MCF 10A (cell line): ENCODE measurements around the gene PLK2. TPM values are rescaled to one million over a fixed set of nuclear protein-coding genes. Genes with fewer than 3 reads are reported as not detected.
A peak's percentile ranks its signal among the peaks of the same experiment; 100 is the strongest.

Experiments
- BruUV-seq: library from RNA; stranded (reverse); fragments of 400-500 nt; replicated peaks from 2 replicates; lab custom pipeline; 2021; lab: Mats Ljungman, UMichigan
- CTCF ChIA-PET: fragments of 300-600 bp; sonication (Branson Sonifier 250); formaldehyde crosslinking; extraction: SDS; loops from one replicate; lab custom pipeline; 2021; ENCODE audit warnings: antibody characterized with exemption, inconsistent platforms; lab: Yijun Ruan, JAX
- POLR2A ChIA-PET: fragments of 300-600, 350-650 bp; sonication (Branson Sonifier 250); formaldehyde crosslinking; extraction: SDS; loops from one replicate; lab custom pipeline; 2020; ENCODE audit warnings: antibody characterized with exemption, inconsistent platforms; lab: Yijun Ruan, JAX
- DNase-seq: peaks from one replicate; pipeline ENCODE4 v3.0.0-alpha.2; 2018; ENCODE audit not compliant: unreplicated experiment
- H3K27ac Mint-ChIP-seq: one replicate; pipeline ENCODE4 v1.8.0; 2022; ENCODE audit warnings: mild to moderate bottlenecking, low read depth, mixed read lengths; ENCODE audit not compliant: unreplicated experiment
- H3K27me3 Mint-ChIP-seq: one replicate; pipeline ENCODE4 v1.8.0; 2022; ENCODE audit warnings: mixed read lengths; ENCODE audit not compliant: insufficient read depth, unreplicated experiment
- H3K36me3 Mint-ChIP-seq: one replicate; pipeline ENCODE4 v1.8.0; 2022; ENCODE audit warnings: mild to moderate bottlenecking, moderate library complexity, mixed read lengths; ENCODE audit not compliant: insufficient read depth, unreplicated experiment
- H3K4me1 Mint-ChIP-seq: one replicate; pipeline ENCODE4 v1.8.0; 2022; ENCODE audit warnings: mixed read lengths; ENCODE audit not compliant: insufficient read depth, unreplicated experiment
- H3K4me3 Mint-ChIP-seq: one replicate; pipeline ENCODE4 v1.8.0; 2022; ENCODE audit warnings: mild to moderate bottlenecking, moderate library complexity, mixed read lengths; ENCODE audit not compliant: unreplicated experiment
- H3K9me3 Mint-ChIP-seq: one replicate; pipeline ENCODE4 v1.8.0; 2022; ENCODE audit warnings: mixed read lengths; ENCODE audit not compliant: unreplicated experiment
- intact Hi-C: fragments of 100-400 bp; cut with micrococcal nuclease; formaldehyde crosslinking; loops from 2 replicates; pipeline ENCODE4 v1.14.1; 2022
- total RNA-seq: library from RNA; stranded (reverse); gene quantifications from 2 replicates; pipeline ENCODE4 v1.2.3, GENCODE V29; 2022
- TF ChIP-seq, protein P1 (sequence below): fragments of 200-600 bp; IDR thresholded peaks from one replicate; pipeline ENCODE4 v1.8.0; 2022; ENCODE audit warnings: antibody characterized with exemption, mild to moderate bottlenecking; ENCODE audit not compliant: unreplicated experiment

PLK2 gene
- total RNA-seq, 1 experiment from 2014 or later = 55.1 TPM

DNA sequence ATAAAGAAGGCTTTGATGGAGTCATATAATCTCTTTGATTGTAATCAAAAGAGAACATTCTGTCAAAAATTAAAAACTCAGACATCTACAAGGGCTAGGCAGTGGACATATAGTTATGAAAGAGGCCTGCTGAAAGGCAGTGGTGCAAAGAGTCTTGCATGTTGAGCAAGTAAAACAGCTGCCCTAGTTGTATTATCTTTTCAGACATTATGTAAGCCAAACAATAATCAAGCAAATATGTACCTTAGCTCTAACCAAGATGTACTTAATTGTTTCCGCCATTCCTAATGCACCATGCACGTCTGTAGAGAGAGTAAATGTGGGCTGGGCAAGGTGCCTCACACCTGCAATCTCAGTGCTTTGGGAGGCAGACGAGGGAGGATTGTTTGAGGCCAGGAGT, 45.6 kb upstream of the PLK2 start:
- CTCF ChIA-PET = interaction anchor here (0.7 to 2.9 kb wide), 2 partner anchors 9 to 345 kb away, joined by 3 to 19 read pairs; no protein-coding TSS in a partner anchor
- Mint-ChIP-seq H3K4me1 (no peaks in the 10 kb centered on the region), H3K36me3 (no peaks in the 10 kb centered on the region), H3K4me3 (no peak overlapping the region), H3K9me3 (no peaks in the 10 kb centered on the region), H3K27me3 (peaks cover 94% of the 10 kb centered on the region), H3K27ac (no peak overlapping the region)
- TF ChIP-seq, protein P1, sequence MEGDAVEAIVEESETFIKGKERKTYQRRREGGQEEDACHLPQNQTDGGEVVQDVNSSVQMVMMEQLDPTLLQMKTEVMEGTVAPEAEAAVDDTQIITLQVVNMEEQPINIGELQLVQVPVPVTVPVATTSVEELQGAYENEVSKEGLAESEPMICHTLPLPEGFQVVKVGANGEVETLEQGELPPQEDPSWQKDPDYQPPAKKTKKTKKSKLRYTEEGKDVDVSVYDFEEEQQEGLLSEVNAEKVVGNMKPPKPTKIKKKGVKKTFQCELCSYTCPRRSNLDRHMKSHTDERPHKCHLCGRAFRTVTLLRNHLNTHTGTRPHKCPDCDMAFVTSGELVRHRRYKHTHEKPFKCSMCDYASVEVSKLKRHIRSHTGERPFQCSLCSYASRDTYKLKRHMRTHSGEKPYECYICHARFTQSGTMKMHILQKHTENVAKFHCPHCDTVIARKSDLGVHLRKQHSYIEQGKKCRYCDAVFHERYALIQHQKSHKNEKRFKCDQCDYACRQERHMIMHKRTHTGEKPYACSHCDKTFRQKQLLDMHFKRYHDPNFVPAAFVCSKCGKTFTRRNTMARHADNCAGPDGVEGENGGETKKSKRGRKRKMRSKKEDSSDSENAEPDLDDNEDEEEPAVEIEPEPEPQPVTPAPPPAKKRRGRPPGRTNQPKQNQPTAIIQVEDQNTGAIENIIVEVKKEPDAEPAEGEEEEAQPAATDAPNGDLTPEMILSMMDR = no peak
- intact Hi-C loops = loop anchor here (10.0 kb wide), 1 partner anchor 219 kb away; no protein-coding TSS in a partner anchor
- no peak for DNase-seq
- POLR2A ChIA-PET = no interaction called here
- BruUV-seq = no TSS peak

DNA sequence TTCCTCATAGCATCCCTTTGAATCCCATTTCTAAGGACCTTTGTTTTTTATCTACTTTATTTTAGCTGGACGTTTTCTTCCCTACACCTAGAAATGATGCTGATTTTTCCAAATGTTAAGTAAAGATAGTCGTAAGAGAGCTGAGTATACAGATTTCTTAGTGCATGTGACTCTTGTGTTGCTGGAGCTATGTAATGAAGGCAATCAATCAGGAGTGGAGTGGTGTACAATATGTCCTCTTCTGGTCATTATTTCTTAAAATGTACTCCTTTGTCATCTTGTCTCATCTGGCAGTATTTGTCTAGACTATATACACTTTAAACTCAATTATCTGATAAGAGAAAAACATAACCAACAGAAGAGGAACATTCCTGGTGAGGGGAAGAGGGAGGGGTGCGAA, 44.9 kb upstream of the PLK2 start:
- H3K4me1 Mint-ChIP-seq = no peaks in the 10 kb centered on the region
- no TSS peak for BruUV-seq
- intact Hi-C loops = loop anchor here (10.0 kb wide), 1 partner anchor 220 kb away; no protein-coding TSS in a partner anchor
- no peak for DNase-seq
- CTCF ChIA-PET = interaction anchor here (2.9 kb wide), 1 partner anchor 345 kb away, joined by 19 read pairs; no protein-coding TSS in a partner anchor
- H3K27ac Mint-ChIP-seq = no peak overlapping the region
- POLR2A ChIA-PET = interaction anchor here (0.8 kb wide), 1 partner anchor 89 kb away, joined by 3 read pairs; no protein-coding TSS in a partner anchor
- H3K27me3 Mint-ChIP-seq = peaks cover 94% of the 10 kb centered on the region
- H3K9me3 Mint-ChIP-seq = no peaks in the 10 kb centered on the region
- TF ChIP-seq, protein P1 = no peak
- H3K4me3 Mint-ChIP-seq = no peak overlapping the region
- no peaks in the 10 kb centered on the region for H3K36me3 Mint-ChIP-seq

DNA sequence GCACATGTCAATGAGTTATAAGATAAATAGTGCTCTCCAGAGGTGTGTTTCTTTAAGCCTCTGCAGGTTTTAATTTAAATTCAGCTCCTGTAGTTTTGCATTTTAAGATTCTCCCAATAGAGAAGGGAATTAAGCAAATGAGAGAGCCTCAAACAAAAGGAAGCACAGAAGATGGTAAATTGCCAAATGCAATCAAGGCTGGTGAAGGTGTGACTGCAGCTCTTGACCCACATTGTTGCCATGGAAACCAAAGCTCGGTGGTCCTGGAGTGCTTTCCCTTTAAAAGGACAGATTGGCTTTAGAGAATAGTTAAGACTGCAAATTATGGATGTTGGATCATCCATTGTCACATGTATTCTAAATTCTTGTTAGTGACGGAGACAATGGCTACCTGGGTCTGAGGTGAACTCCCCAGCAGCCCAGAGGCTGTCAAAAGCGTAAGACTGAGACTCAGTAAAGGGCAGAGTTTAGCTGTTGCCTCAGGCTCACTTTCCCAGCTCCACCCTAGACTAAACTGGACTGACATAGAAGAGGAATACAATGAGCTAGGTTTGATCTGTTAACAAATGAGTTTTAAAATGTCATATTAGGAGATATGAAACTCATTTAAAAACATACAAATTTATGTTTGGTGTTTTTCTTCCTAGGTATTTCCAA, 43.6 kb upstream of the PLK2 start:
- peaks cover 94% of the 10 kb centered on the region for H3K27me3 Mint-ChIP-seq
- H3K9me3 Mint-ChIP-seq = no peaks in the 10 kb centered on the region
- no peak overlapping the region for H3K4me3 Mint-ChIP-seq
- H3K36me3 Mint-ChIP-seq = no peaks in the 10 kb centered on the region
- no peaks in the 10 kb centered on the region for H3K4me1 Mint-ChIP-seq
- no peak for DNase-seq
- CTCF ChIA-PET = interaction anchor here (0.7 to 2.6 kb wide), 3 partner anchors 21 to 346 kb away, joined by 3 to 14 read pairs (median 4); no protein-coding TSS in a partner anchor
- no TSS peak for BruUV-seq
- POLR2A ChIA-PET = no interaction called here
- intact Hi-C loops = loop anchor here (10.0 kb wide), 1 partner anchor 221 kb away; no protein-coding TSS in a partner anchor
- TF ChIP-seq, protein P1 = no peak
- H3K27ac Mint-ChIP-seq = no peak overlapping the region

DNA sequence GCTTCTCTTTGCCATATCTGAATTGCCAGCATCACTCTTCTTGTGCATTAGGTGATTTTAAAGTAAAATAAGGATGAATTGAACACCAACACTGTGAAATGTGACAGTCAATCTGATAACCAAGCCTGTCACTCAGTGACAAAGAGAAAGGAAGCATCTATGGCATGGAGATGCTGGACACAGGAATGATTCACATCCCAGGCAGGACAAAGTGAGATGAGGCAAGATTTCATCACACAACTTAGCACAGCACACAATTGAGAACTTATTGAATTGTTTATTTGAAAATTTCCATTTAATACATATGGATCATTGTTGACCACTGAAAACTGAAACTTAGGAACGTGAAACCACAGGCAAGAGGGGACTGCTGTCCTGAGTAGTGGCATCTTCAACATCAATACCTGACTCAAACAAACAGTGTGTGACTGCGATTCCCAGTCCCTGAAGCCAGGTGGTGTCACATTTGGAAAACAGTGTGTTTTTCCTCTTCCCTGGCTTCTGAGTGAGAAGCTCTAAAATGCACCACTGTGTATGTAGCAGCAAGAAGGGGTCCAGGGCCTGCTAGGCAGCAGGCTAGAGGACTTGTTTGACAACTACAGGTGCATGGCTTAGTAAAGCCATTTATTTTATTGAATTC, 42.0 kb upstream of the PLK2 start:
- intact Hi-C loops = loop anchor here (10.0 kb wide), 1 partner anchor 223 kb away; no protein-coding TSS in a partner anchor
- no peak overlapping the region for H3K4me3 Mint-ChIP-seq
- no peaks in the 10 kb centered on the region for H3K36me3 Mint-ChIP-seq
- TF ChIP-seq, protein P1 = no peak
- no peaks in the 10 kb centered on the region for H3K9me3 Mint-ChIP-seq
- ChIA-PET CTCF (interaction anchor here (0.7 to 2.6 kb wide), 4 partner anchors 14 to 612 kb away, joined by 3 to 14 read pairs (median 4); no protein-coding TSS in a partner anchor), POLR2A (no interaction called here)
- H3K27me3 Mint-ChIP-seq = peaks cover 94% of the 10 kb centered on the region
- no peaks in the 10 kb centered on the region for H3K4me1 Mint-ChIP-seq
- H3K27ac Mint-ChIP-seq = no peak overlapping the region
- BruUV-seq = no TSS peak
- peak; percentile 5 for DNase-seq
